ENCODE data around the gene CBL.

Gene CBL

GRCh38 chr11:119266517-119267255 lies 60.5 kb downstream of the CBL start:
- DNase-seq (ENCODE audit: low read depth, low spot score): no peak

- DNase-seq (ENCODE audit: low read depth, low spot score): no peak
Observed at GRCh38 chr11:119267645-119268044, 61.5 kb downstream of the CBL start.

DNA sequence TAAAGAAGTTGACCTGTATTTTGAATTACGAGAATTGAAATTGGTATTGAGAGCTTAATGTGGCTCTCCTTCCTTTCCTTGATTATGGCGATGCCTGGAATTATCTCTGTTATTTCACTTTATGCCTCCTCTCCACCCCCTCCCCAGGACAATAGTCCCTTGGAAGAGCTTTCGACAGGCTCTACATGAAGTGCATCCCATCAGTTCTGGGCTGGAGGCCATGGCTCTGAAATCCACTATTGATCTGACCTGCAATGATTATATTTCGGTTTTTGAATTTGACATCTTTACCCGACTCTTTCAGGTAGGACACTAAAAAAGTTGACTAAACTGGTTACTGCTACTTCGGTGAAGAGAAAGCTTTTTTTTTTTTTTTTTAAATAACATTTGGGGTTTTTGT lies 67.6 kb downstream of the CBL start:
- no peak for DNase-seq (ENCODE audit: low read depth, low spot score)

GRCh38 chr11:119277660-119278059 lies 71.5 kb downstream of the CBL start:
- no peak for DNase-seq (ENCODE audit: low read depth, low spot score)

DNA sequence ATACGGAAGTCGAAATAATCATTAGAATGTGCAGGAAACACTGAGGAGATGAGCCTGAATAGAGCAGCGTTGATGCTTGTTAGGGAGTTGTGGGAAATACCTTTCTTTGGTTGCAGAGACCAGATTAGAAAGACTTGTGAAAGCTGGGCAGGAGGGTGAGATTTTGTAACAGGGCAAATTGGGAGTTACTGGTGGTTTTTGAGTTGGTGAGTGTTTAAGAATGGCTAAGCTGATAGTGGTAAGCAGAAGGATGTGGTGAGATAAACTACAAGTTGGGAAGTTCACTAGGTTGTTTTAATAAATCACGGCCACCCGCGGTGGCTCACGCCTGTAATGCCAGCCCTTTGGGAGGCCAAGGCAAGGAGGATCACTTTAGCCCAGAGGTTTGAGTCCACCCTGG lies 76.4 kb downstream of the CBL start:
- DNase-seq (ENCODE audit: low read depth, low spot score): no peak

DNA sequence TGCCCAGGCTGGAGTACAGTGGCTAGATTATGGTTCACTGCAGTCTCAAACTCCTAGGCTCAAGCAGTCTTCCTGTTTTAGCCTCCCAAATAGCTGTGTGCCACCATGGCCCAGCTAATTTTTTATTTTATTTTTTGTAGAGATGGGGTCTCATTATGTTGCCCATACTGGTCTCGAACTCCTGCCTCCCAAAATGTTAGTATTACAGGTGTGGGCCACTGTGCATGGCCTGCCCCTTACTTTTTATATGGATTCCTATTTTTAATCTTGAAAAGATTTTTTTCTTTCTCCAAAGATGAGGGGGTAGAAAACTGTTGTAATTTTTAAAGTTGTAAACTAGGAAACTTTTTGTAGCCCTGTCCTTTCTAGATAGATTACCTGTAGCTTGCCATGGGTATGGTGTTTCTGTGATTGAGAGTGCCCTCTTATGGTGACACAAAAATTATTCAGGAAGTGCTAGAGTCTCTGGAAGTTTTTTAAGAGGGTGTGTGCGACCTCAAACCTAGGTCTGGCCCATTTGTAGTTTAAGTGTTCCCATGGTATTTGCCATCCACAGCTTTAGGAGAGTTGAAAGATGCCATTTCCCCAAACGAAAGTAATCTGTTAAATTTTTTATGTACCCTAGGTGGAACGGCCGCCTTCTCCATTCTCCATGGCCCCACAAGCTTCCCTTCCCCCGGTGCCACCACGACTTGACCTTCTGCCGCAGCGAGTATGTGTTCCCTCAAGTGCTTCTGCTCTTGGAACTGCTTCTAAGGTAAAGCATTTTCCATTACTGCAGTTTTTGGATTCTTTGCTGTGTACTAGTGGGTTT lies 78.4 kb downstream of the CBL start:
- DNase-seq (ENCODE audit: low read depth, low spot score): no peak

DNA sequence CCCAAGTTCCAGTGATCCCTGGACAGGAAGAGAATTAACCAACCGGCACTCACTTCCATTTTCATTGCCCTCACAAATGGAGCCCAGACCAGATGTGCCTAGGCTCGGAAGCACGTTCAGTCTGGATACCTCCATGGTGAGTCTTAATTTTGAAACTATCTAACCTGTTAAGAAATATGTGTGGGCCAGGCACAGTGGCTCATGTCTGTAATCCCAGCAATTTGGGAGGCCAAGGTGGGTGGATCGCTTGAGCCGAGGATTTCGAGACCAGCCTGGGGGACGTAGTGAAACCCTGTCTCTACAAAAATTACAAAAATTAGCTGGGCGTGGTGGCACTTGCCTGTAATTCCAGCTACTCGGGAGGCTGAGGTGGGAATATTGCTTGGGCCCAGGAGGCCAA lies 79.3 kb downstream of the CBL start:
- no peak for DNase-seq (ENCODE audit: low read depth, low spot score)

GRCh38 chr11:119288219-119288618 lies 82.1 kb downstream of the CBL start:
- no peak for DNase-seq (ENCODE audit: low read depth, low spot score)

- DNase-seq (ENCODE audit: low read depth, low spot score): no peak
Observed at GRCh38 chr11:119290894-119291497, 84.9 kb downstream of the CBL start.

DNA sequence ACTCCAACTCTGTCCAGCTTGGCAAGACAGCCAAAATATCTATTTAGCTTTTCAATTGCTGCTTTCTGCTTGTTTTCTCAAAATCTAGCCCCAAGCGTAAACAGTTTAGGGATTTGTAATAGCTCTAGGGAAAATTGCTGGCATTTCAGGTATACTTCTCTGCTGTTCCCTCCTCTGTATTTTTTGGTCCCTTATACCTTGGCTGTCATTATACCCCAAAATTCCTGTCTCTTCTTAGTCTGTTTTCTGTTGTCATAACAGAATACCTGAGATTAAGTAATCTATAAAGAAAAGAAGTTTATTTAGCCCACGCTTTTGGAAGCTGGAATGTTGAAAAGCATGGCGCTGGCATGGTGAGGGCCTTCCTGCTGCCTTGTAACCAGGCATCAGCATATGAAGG lies 87.3 kb downstream of the CBL start:
- no peak for DNase-seq (ENCODE audit: low read depth, low spot score)

GRCh38 chr11:119295178-119295577 lies 89.0 kb downstream of the CBL start:
- DNase-seq (ENCODE audit: low read depth, low spot score): no peak

- no peak for DNase-seq (ENCODE audit: low read depth, low spot score)
Observed at GRCh38 chr11:119297938-119298337, 91.8 kb downstream of the CBL start.

DNA sequence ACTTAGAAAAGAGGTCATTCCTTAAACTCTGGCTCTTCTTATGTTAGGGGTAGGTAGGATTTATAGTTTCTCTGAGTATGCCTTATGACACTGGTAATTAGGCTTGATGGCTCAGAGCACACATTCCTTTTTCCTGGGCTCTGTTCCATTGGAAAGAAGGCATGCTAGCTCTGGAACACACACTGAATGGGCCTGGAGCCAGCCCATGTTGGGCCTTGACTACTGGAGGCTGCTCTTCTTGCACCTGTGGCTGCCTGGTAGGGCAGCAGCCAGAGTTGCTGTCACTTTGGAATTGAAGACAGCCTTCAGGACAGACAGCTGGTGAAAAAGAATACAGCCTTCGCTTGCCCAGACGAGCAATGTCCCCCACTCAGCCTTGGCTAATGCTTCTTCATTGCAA lies 92.6 kb downstream of the CBL start:
- DNase-seq (ENCODE audit: low read depth, low spot score): no peak

GRCh38 chr11:119299416-119299815 lies 93.3 kb downstream of the CBL start:
- DNase-seq (ENCODE audit: low read depth, low spot score): no peak

GRCh38 chr11:119300198-119300964 lies 94.2 kb downstream of the CBL start:
- DNase-seq (ENCODE audit: low read depth, low spot score): no peak

GRCh38 chr11:119303227-119303718 lies 97.1 kb downstream of the CBL start:
- DNase-seq (ENCODE audit: low read depth, low spot score): no peak

- no peak for DNase-seq (ENCODE audit: low read depth, low spot score)
Observed at GRCh38 chr11:119305556-119306372, 99.6 kb downstream of the CBL start.

DNA sequence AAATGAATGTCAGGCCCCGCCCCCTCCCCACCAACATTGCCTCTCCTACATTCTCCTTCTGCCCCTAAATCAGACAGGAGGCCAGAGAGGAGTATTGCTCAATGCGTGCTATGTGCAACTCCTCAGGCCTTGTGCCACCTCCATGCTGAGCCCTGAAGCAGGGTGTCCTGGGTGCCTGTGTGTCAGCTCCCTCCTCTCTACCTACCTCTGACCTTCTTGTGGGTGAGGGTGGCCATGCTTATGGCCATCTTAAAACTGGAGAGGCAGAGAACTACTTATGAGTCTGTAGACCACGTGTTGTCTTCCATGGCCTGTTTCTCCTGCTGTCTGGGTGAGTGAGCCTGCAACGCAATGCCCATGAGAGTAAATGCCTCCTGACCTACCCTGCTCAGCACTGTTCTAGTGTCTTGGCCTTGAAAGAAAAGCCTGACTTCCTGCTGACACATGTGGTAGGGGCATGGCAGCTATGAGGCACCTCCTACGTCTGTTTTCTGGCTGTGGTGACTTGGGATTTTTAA lies 100.3 kb downstream of the CBL start:
- DNase-seq (ENCODE audit: low read depth, low spot score): no peak

DNA sequence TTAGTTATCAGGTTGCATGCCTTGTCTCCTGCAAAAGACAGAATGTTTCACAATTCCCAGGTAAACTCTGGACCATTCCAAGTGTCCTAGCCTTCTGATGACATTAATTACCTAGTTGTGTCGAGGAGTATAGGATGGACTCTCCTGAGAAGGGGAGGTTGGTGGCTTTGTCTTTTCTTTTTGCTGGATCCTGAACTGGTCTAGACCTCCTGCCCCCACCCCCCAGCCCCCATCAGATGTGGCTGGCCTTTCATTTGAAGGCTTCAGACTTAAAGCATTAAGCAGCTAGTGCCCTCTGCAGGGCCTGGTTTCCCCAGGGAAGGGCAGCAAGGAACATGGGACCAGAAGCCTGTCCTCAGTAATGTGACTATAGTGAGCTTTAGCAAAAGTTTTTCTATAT lies 101.1 kb downstream of the CBL start:
- no peak for DNase-seq (ENCODE audit: low read depth, low spot score)

GRCh38 chr11:119307974-119308373 lies 101.8 kb downstream of the CBL start:
- DNase-seq (ENCODE audit: low read depth, low spot score): no peak

- DNase-seq (ENCODE audit: low read depth, low spot score): no peak
Observed at GRCh38 chr11:119309411-119309810, 103.3 kb downstream of the CBL start.
